GM12892 (cell line): ENCODE measurements around the gene FLVCR2. TPM values are rescaled to one million over a fixed set of nuclear protein-coding genes. Genes with fewer than 3 reads are reported as not detected.

Experiments
- DNase-seq: peaks from one replicate; pipeline ENCODE4 v3.0.0; 2011; ENCODE audit not compliant: insufficient read length
- FAIRE-seq: peaks from 2 replicates; lab custom pipeline; 2011; peaks lifted over from hg19 to GRCh38; lab: Jason Lieb, UNC
- POLR2A ChIP-seq: IDR thresholded peaks from 2 replicates; pipeline ENCODE4 v1.6.1; 2011; ENCODE audit warnings: low read depth, low read length, control low read depth
- POLR2AphosphoS5 ChIP-seq: IDR thresholded peaks from 2 replicates; pipeline ENCODE4 v1.6.1; 2011; ENCODE audit warnings: low read depth, low read length, control low read depth
- TAF1 ChIP-seq: IDR thresholded peaks from 2 replicates; pipeline ENCODE4 v1.6.1; 2011; ENCODE audit warnings: low read depth, mild to moderate bottlenecking, control low read depth, low read length, borderline replicate concordance
- polyA plus RNA-seq: library from polyadenylated mRNA; unstranded; fragments of >200 nt; gene quantifications from one replicate; pipeline ENCODE4 v1.2.1, GENCODE V29; 2012; ENCODE audit warnings: missing spikeins, inconsistent platforms; ENCODE audit not compliant: missing spikeins

Gene FLVCR2
- polyA plus RNA-seq, result 3.9 TPM

GRCh38 chr14:75578102-75578785 lies at the start of gene FLVCR2:
TSS of gene FLVCR2 (plus strand) at chr14:75578620. CDS start at chr14:75578973, 353 bp downstream.
- DNase-seq (peak; percentile 78), FAIRE-seq (peak; percentile 81)
- TF ChIP-seq POLR2AphosphoS5, result no peak
- no peak for TF ChIP-seq TAF1
- TF ChIP-seq POLR2A, result no peak

- FAIRE-seq (no peak), DNase-seq (no peak)
- TF ChIP-seq POLR2A, result no peak
- TF ChIP-seq TAF1, result no peak
- no peak for TF ChIP-seq POLR2AphosphoS5
Observed at GRCh38 chr14:75531256-75531655, 47.2 kb upstream of the FLVCR2 start.

- no peak for DNase-seq
- no peak for TF ChIP-seq POLR2A
- FAIRE-seq, result no peak
Observed at GRCh38 chr14:75531660-75532317, 46.6 kb upstream of the FLVCR2 start.

GRCh38 chr14:75533791-75534555 lies 44.4 kb upstream of the FLVCR2 start:
- DNase-seq (no peak), FAIRE-seq (peak; percentile 61)
- TF ChIP-seq TAF1 (no peak), POLR2A (no peak), POLR2AphosphoS5 (no peak)

- DNase-seq, result no peak
- FAIRE-seq, result no peak
- TF ChIP-seq TAF1 (no peak), POLR2AphosphoS5 (no peak), POLR2A (no peak)
Observed at GRCh38 chr14:75535164-75535898, 43.1 kb upstream of the FLVCR2 start.

GRCh38 chr14:75537071-75537470 lies 41.3 kb upstream of the FLVCR2 start:
- FAIRE-seq, result no peak

GRCh38 chr14:75539162-75539560 lies 39.3 kb upstream of the FLVCR2 start:
- no peak for DNase-seq
- FAIRE-seq, result no peak
- TF ChIP-seq TAF1 (no peak), POLR2A (no peak), POLR2AphosphoS5 (no peak)

More at GRCh38 chr14:75537071-75537470, 41.3 kb upstream of the FLVCR2 start:
- no peak for TF ChIP-seq TAF1
- TF ChIP-seq POLR2AphosphoS5, result no peak
- TF ChIP-seq POLR2A, result no peak
- no peak for DNase-seq

- DNase-seq, result no peak
- peak; percentile 96 for FAIRE-seq
- peak; percentile 19; the same call in 1 of the 2 replicates for TF ChIP-seq POLR2AphosphoS5
- TF ChIP-seq TAF1, result no peak
Observed at GRCh38 chr14:75539561-75540478, 38.6 kb upstream of the FLVCR2 start.

GRCh38 chr14:75540479-75540851 lies 38.0 kb upstream of the FLVCR2 start:
- TF ChIP-seq POLR2AphosphoS5 (no peak), TAF1 (no peak), POLR2A (no peak)
- DNase-seq (no peak), FAIRE-seq (peak; percentile 44)

GRCh38 chr14:75542588-75543091 lies 35.8 kb upstream of the FLVCR2 start:
- DNase-seq, result peak; percentile 68
- TF ChIP-seq TAF1 (no peak), POLR2AphosphoS5 (peak; percentile 5; the same call in 1 of the 2 replicates)
- FAIRE-seq, result peak; percentile 96
